Liver (tissue), 3 donors: ENCODE results near the gene BEX2.

Experiments used
- ATF3 ChIP-seq: IDR thresholded peaks from 2 replicates; pipeline ENCODE4 v1.6.1; 2016; ENCODE audit warnings: antibody characterized with exemption
- JUND ChIP-seq, 2 donors: IDR thresholded peaks; 2 replicates each; pipeline ENCODE4 v1.6.1; 2016; ENCODE audit warnings: antibody characterized with exemption in 2 of 2
- MAX ChIP-seq: IDR thresholded peaks from 2 replicates; pipeline ENCODE4 v1.6.1; 2016; ENCODE audit warnings: antibody characterized with exemption
- RAD21 ChIP-seq, 2 donors: IDR thresholded peaks; 2 replicates each; pipeline ENCODE4 v1.6.1; 2016; ENCODE audit warnings: antibody characterized with exemption in 2 of 2, mild to moderate bottlenecking in 2 of 2
- RXRA ChIP-seq, 2 donors: IDR thresholded peaks; 2 replicates each; pipeline ENCODE4 v1.6.1; 2017 to 2018; ENCODE audit warnings: antibody characterized with exemption in 2 of 2, mild to moderate bottlenecking in 1 of 2
- SP1 ChIP-seq: IDR thresholded peaks from 2 replicates; pipeline ENCODE4 v1.6.1; 2018; ENCODE audit warnings: antibody characterized with exemption, mild to moderate bottlenecking
- TAF1 ChIP-seq: conservative IDR thresholded peaks from 2 replicates; pipeline ENCODE4 v1.6.1; 2016; ENCODE audit warnings: antibody characterized with exemption, mild to moderate bottlenecking
- YY1 ChIP-seq: IDR thresholded peaks from 2 replicates; pipeline ENCODE4 v1.6.1; 2016; ENCODE audit warnings: antibody characterized with exemption, mild to moderate bottlenecking
- TF ChIP-seq, protein P1 (sequence below): fragments of 150-350 bp; IDR thresholded peaks from 2 replicates; pipeline ENCODE4 v1.5.1; 2017; ENCODE audit warnings: improper control_type of control experiment, low read depth, low read length; ENCODE audit not compliant: missing input control
- TF ChIP-seq, protein P2 (sequence below): IDR thresholded peaks from 2 replicates; pipeline ENCODE4 v1.6.1; 2016; ENCODE audit warnings: antibody characterized with exemption, mild to moderate bottlenecking
- TF ChIP-seq, protein P3 (sequence below): IDR thresholded peaks from 2 replicates; pipeline ENCODE4 v1.6.1; 2016; ENCODE audit warnings: antibody characterized with exemption
- donor health status: healthy.
- donor health status: healthy.

DNA sequence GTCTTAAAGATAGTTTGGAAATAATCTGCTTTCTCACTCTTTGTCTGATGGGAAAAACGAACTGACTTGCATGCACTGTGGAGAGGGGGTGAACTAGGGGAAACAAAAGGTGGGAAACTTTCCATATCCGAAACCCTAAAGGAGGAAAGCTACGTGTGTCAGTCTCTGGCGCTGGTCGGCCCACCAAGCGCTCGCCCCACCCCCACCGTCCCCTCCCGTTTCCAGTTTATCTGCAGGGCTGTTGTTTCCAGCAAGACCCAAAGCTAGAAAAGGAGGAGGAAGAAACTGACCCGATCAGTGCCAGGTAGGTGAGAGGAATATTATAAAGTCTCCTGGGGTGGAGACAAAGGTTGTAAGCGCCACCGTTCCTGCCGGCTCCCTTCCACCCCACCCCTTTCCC lies 46.1 kb upstream of the BEX2 start:
- no peak for TF ChIP-seq RAD21 (IDR thresholded peaks at IDR 0.05)
- TF ChIP-seq, protein P1, sequence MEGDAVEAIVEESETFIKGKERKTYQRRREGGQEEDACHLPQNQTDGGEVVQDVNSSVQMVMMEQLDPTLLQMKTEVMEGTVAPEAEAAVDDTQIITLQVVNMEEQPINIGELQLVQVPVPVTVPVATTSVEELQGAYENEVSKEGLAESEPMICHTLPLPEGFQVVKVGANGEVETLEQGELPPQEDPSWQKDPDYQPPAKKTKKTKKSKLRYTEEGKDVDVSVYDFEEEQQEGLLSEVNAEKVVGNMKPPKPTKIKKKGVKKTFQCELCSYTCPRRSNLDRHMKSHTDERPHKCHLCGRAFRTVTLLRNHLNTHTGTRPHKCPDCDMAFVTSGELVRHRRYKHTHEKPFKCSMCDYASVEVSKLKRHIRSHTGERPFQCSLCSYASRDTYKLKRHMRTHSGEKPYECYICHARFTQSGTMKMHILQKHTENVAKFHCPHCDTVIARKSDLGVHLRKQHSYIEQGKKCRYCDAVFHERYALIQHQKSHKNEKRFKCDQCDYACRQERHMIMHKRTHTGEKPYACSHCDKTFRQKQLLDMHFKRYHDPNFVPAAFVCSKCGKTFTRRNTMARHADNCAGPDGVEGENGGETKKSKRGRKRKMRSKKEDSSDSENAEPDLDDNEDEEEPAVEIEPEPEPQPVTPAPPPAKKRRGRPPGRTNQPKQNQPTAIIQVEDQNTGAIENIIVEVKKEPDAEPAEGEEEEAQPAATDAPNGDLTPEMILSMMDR = no peak
- no peak for TF ChIP-seq ATF3
- no peak for TF ChIP-seq MAX
- TF ChIP-seq YY1 = no peak
- no peak for TF ChIP-seq TAF1
- TF ChIP-seq, protein P2, sequence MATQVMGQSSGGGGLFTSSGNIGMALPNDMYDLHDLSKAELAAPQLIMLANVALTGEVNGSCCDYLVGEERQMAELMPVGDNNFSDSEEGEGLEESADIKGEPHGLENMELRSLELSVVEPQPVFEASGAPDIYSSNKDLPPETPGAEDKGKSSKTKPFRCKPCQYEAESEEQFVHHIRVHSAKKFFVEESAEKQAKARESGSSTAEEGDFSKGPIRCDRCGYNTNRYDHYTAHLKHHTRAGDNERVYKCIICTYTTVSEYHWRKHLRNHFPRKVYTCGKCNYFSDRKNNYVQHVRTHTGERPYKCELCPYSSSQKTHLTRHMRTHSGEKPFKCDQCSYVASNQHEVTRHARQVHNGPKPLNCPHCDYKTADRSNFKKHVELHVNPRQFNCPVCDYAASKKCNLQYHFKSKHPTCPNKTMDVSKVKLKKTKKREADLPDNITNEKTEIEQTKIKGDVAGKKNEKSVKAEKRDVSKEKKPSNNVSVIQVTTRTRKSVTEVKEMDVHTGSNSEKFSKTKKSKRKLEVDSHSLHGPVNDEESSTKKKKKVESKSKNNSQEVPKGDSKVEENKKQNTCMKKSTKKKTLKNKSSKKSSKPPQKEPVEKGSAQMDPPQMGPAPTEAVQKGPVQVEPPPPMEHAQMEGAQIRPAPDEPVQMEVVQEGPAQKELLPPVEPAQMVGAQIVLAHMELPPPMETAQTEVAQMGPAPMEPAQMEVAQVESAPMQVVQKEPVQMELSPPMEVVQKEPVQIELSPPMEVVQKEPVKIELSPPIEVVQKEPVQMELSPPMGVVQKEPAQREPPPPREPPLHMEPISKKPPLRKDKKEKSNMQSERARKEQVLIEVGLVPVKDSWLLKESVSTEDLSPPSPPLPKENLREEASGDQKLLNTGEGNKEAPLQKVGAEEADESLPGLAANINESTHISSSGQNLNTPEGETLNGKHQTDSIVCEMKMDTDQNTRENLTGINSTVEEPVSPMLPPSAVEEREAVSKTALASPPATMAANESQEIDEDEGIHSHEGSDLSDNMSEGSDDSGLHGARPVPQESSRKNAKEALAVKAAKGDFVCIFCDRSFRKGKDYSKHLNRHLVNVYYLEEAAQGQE = no peak
- no peak for TF ChIP-seq RXRA (IDR thresholded peaks at IDR 0.05)
- TF ChIP-seq JUND (IDR thresholded peaks at IDR 0.05) = no peak
- TF ChIP-seq, protein P3, sequence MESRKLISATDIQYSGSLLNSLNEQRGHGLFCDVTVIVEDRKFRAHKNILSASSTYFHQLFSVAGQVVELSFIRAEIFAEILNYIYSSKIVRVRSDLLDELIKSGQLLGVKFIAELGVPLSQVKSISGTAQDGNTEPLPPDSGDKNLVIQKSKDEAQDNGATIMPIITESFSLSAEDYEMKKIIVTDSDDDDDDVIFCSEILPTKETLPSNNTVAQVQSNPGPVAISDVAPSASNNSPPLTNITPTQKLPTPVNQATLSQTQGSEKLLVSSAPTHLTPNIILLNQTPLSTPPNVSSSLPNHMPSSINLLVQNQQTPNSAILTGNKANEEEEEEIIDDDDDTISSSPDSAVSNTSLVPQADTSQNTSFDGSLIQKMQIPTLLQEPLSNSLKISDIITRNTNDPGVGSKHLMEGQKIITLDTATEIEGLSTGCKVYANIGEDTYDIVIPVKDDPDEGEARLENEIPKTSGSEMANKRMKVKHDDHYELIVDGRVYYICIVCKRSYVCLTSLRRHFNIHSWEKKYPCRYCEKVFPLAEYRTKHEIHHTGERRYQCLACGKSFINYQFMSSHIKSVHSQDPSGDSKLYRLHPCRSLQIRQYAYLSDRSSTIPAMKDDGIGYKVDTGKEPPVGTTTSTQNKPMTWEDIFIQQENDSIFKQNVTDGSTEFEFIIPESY = no peak
- TF ChIP-seq SP1 = no peak
